ENCODE measurements around the gene HECW1.

Gene HECW1

GRCh38 chr7:43390576-43390975 lies 278.1 kb downstream of the HECW1 start:
- Histone ChIP-seq H3K4me1 (ENCODE audit: control insufficient read depth, insufficient read depth, low read length) (peaks cover 22% of the 10 kb centered on the region), H3K27ac (ENCODE audit: low read depth, low read length) (no peak overlapping the region), H3K9me3 (ENCODE audit: control insufficient read depth, insufficient read depth, low read length) (no peaks in the 10 kb centered on the region), H3K9ac (ENCODE audit: low read depth, low read length) (no peak overlapping the region), H3K4me3 (ENCODE audit: low read depth, low read length) (no peak overlapping the region), H3K27me3 (ENCODE audit: control insufficient read depth, insufficient read depth, low read length) (no peaks in the 10 kb centered on the region), H3K36me3 (ENCODE audit: control insufficient read depth, insufficient read depth, low read length) (no peaks in the 10 kb centered on the region)

GRCh38 chr7:43391518-43391917 lies 279.1 kb downstream of the HECW1 start:
- H3K4me3 ChIP-seq (ENCODE audit: low read depth, low read length) = no peak overlapping the region
- no peaks in the 10 kb centered on the region for H3K36me3 ChIP-seq (ENCODE audit: control insufficient read depth, insufficient read depth, low read length)
- peak overlapping the region; percentile 7 for H3K27ac ChIP-seq (ENCODE audit: low read depth, low read length)
- H3K9ac ChIP-seq (ENCODE audit: low read depth, low read length) = no peak overlapping the region
- H3K9me3 ChIP-seq (ENCODE audit: control insufficient read depth, insufficient read depth, low read length) = no peaks in the 10 kb centered on the region
- peaks cover 31% of the 10 kb centered on the region for H3K4me1 ChIP-seq (ENCODE audit: control insufficient read depth, insufficient read depth, low read length)
- no peaks in the 10 kb centered on the region for H3K27me3 ChIP-seq (ENCODE audit: control insufficient read depth, insufficient read depth, low read length)

GRCh38 chr7:43392638-43393330 lies 280.3 kb downstream of the HECW1 start:
- Histone ChIP-seq H3K27ac (ENCODE audit: low read depth, low read length) (no peak overlapping the region), H3K4me1 (ENCODE audit: control insufficient read depth, insufficient read depth, low read length) (peaks cover 39% of the 10 kb centered on the region), H3K4me3 (ENCODE audit: low read depth, low read length) (no peak overlapping the region), H3K9me3 (ENCODE audit: control insufficient read depth, insufficient read depth, low read length) (no peaks in the 10 kb centered on the region), H3K27me3 (ENCODE audit: control insufficient read depth, insufficient read depth, low read length) (no peaks in the 10 kb centered on the region), H3K36me3 (ENCODE audit: control insufficient read depth, insufficient read depth, low read length) (no peaks in the 10 kb centered on the region), H3K9ac (ENCODE audit: low read depth, low read length) (no peak overlapping the region)

GRCh38 chr7:43394441-43395130 lies 282.1 kb downstream of the HECW1 start:
- no peak overlapping the region for H3K4me3 ChIP-seq (ENCODE audit: low read depth, low read length)
- peaks cover 39% of the 10 kb centered on the region for H3K4me1 ChIP-seq (ENCODE audit: control insufficient read depth, insufficient read depth, low read length)
- no peak overlapping the region for H3K9ac ChIP-seq (ENCODE audit: low read depth, low read length)
- no peak overlapping the region for H3K27ac ChIP-seq (ENCODE audit: low read depth, low read length)
- H3K27me3 ChIP-seq (ENCODE audit: control insufficient read depth, insufficient read depth, low read length) = no peaks in the 10 kb centered on the region
- 0 out of 2 replicates have a peak, but pooled peaks cover 5% of the 10 kb centered on the region for H3K9me3 ChIP-seq (ENCODE audit: control insufficient read depth, insufficient read depth, low read length)
- no peaks in the 10 kb centered on the region for H3K36me3 ChIP-seq (ENCODE audit: control insufficient read depth, insufficient read depth, low read length)

GRCh38 chr7:43395351-43395750 lies 282.9 kb downstream of the HECW1 start:
- peak overlapping the region; percentile 85 for H3K27ac ChIP-seq (ENCODE audit: low read depth, low read length)
- no peak overlapping the region for H3K4me3 ChIP-seq (ENCODE audit: low read depth, low read length)
- no peaks in the 10 kb centered on the region for H3K27me3 ChIP-seq (ENCODE audit: control insufficient read depth, insufficient read depth, low read length)
- 0 out of 2 replicates have a peak, but pooled peaks cover 6% of the 10 kb centered on the region for H3K9me3 ChIP-seq (ENCODE audit: control insufficient read depth, insufficient read depth, low read length)
- H3K9ac ChIP-seq (ENCODE audit: low read depth, low read length) = 0 out of 2 replicates have a peak overlapping the region, but pooled peaks have one; percentile 32
- peaks cover 39% of the 10 kb centered on the region for H3K4me1 ChIP-seq (ENCODE audit: control insufficient read depth, insufficient read depth, low read length)
- H3K36me3 ChIP-seq (ENCODE audit: control insufficient read depth, insufficient read depth, low read length) = no peaks in the 10 kb centered on the region

- peak overlapping the region; percentile 85 for H3K27ac ChIP-seq (ENCODE audit: low read depth, low read length)
- peak overlapping the region; percentile 13; the same call in 1 of the 2 replicates for H3K4me3 ChIP-seq (ENCODE audit: low read depth, low read length)
Measured at GRCh38 chr7:43396187-43396740, 283.8 kb downstream of the HECW1 start.

GRCh38 chr7:43398831-43399230 lies 286.4 kb downstream of the HECW1 start:
- H3K4me3 ChIP-seq (ENCODE audit: low read depth, low read length) = no peak overlapping the region
- no peak overlapping the region for H3K9ac ChIP-seq (ENCODE audit: low read depth, low read length)
- H3K27me3 ChIP-seq (ENCODE audit: control insufficient read depth, insufficient read depth, low read length) = no peaks in the 10 kb centered on the region
- no peak overlapping the region for H3K27ac ChIP-seq (ENCODE audit: low read depth, low read length)
- H3K36me3 ChIP-seq (ENCODE audit: control insufficient read depth, insufficient read depth, low read length) = no peaks in the 10 kb centered on the region
- peaks cover 35% of the 10 kb centered on the region for H3K4me1 ChIP-seq (ENCODE audit: control insufficient read depth, insufficient read depth, low read length)
- H3K9me3 ChIP-seq (ENCODE audit: control insufficient read depth, insufficient read depth, low read length) = 0 out of 2 replicates have a peak, but pooled peaks cover 6% of the 10 kb centered on the region

More at GRCh38 chr7:43396187-43396740, 283.8 kb downstream of the HECW1 start:
- H3K9me3 ChIP-seq (ENCODE audit: control insufficient read depth, insufficient read depth, low read length) = 0 out of 2 replicates have a peak, but pooled peaks cover 6% of the 10 kb centered on the region
- H3K9ac ChIP-seq (ENCODE audit: low read depth, low read length) = peak overlapping the region; percentile 44; the same call in 1 of the 2 replicates
- no peaks in the 10 kb centered on the region for H3K27me3 ChIP-seq (ENCODE audit: control insufficient read depth, insufficient read depth, low read length)
- H3K4me1 ChIP-seq (ENCODE audit: control insufficient read depth, insufficient read depth, low read length) = peaks cover 39% of the 10 kb centered on the region
- H3K36me3 ChIP-seq (ENCODE audit: control insufficient read depth, insufficient read depth, low read length) = no peaks in the 10 kb centered on the region

- Histone ChIP-seq H3K27me3 (ENCODE audit: control insufficient read depth, insufficient read depth, low read length) (no peaks in the 10 kb centered on the region; the same call in 1 of the 2 replicates), H3K4me1 (ENCODE audit: control insufficient read depth, insufficient read depth, low read length) (peaks cover 18% of the 10 kb centered on the region), H3K9me3 (ENCODE audit: control insufficient read depth, insufficient read depth, low read length) (no peaks in the 10 kb centered on the region), H3K36me3 (ENCODE audit: control insufficient read depth, insufficient read depth, low read length) (no peaks in the 10 kb centered on the region), H3K4me3 (ENCODE audit: low read depth, low read length) (no peak overlapping the region), H3K27ac (ENCODE audit: low read depth, low read length) (no peak overlapping the region), H3K9ac (ENCODE audit: low read depth, low read length) (no peak overlapping the region)
Measured at GRCh38 chr7:43405948-43406347, 293.5 kb downstream of the HECW1 start.

- Histone ChIP-seq H3K27me3 (ENCODE audit: control insufficient read depth, insufficient read depth, low read length) (no peaks in the 10 kb centered on the region; the same call in 1 of the 2 replicates), H3K4me3 (ENCODE audit: low read depth, low read length) (no peak overlapping the region), H3K27ac (ENCODE audit: low read depth, low read length) (no peak overlapping the region), H3K9ac (ENCODE audit: low read depth, low read length) (no peak overlapping the region), H3K36me3 (ENCODE audit: control insufficient read depth, insufficient read depth, low read length) (no peaks in the 10 kb centered on the region), H3K4me1 (ENCODE audit: control insufficient read depth, insufficient read depth, low read length) (peaks cover 16% of the 10 kb centered on the region), H3K9me3 (ENCODE audit: control insufficient read depth, insufficient read depth, low read length) (no peaks in the 10 kb centered on the region)
Measured at GRCh38 chr7:43406961-43407360, 294.5 kb downstream of the HECW1 start.

- no peak overlapping the region for H3K27ac ChIP-seq (ENCODE audit: low read depth, low read length)
- H3K36me3 ChIP-seq (ENCODE audit: control insufficient read depth, insufficient read depth, low read length) = no peaks in the 10 kb centered on the region
- no peaks in the 10 kb centered on the region; the same call in 1 of the 2 replicates for H3K27me3 ChIP-seq (ENCODE audit: control insufficient read depth, insufficient read depth, low read length)
- H3K4me1 ChIP-seq (ENCODE audit: control insufficient read depth, insufficient read depth, low read length) = peaks cover 7% of the 10 kb centered on the region
- H3K9ac ChIP-seq (ENCODE audit: low read depth, low read length) = no peak overlapping the region
- H3K9me3 ChIP-seq (ENCODE audit: control insufficient read depth, insufficient read depth, low read length) = no peaks in the 10 kb centered on the region
- no peak overlapping the region for H3K4me3 ChIP-seq (ENCODE audit: low read depth, low read length)
Measured at GRCh38 chr7:43408981-43409380, 296.5 kb downstream of the HECW1 start.

- Histone ChIP-seq H3K27ac (ENCODE audit: low read depth, low read length) (no peak overlapping the region), H3K4me3 (ENCODE audit: low read depth, low read length) (no peak overlapping the region)
Measured at GRCh38 chr7:43417455-43417854, 305.0 kb downstream of the HECW1 start.

More at GRCh38 chr7:43417455-43417854, 305.0 kb downstream of the HECW1 start:
- H3K9me3 ChIP-seq (ENCODE audit: control insufficient read depth, insufficient read depth, low read length) = peaks cover 13% of the 10 kb centered on the region; the same call in 1 of the 2 replicates
- H3K36me3 ChIP-seq (ENCODE audit: control insufficient read depth, insufficient read depth, low read length) = no peaks in the 10 kb centered on the region
- no peaks in the 10 kb centered on the region for H3K27me3 ChIP-seq (ENCODE audit: control insufficient read depth, insufficient read depth, low read length)
- no peak overlapping the region for H3K9ac ChIP-seq (ENCODE audit: low read depth, low read length)
- no peaks in the 10 kb centered on the region for H3K4me1 ChIP-seq (ENCODE audit: control insufficient read depth, insufficient read depth, low read length)
